ENCODE measurements around the gene TMEM174. TPM values are rescaled to one million over a fixed set of nuclear protein-coding genes. Genes with fewer than 3 reads are reported as not detected.

The TMEM174 gene
- total and polyA plus RNA-seq, 2 donors (not counting 1 experiment from before 2014, with no cell fraction given): not detected

GRCh38 chr5:73135021-73135420, 38.0 kb upstream of the TMEM174 start:
- H3K36me3 ChIP-seq (replicated peaks in 1 of 2; ENCODE audit: control extremely low read depth in 1 of 2, control insufficient read depth in 1 of 2, extremely low read depth in 1 of 2, insufficient read depth in 2 of 2, low read length in 1 of 2): no peaks in the 10 kb centered on the region
- H3K4me3 Mint-ChIP-seq: no peak overlapping the region
- H4K20me1 ChIP-seq (ENCODE audit: control insufficient read depth, insufficient read depth, low read length, poor library complexity, severe bottlenecking): no peaks in the 10 kb centered on the region
- no peaks in the 10 kb centered on the region for H3K79me2 ChIP-seq (ENCODE audit: control insufficient read depth, insufficient read depth, low read length)
- TF ChIP-seq EZH2 (IDR thresholded peaks at IDR 0.05; ENCODE audit: borderline replicate concordance, insufficient read depth, low read depth, low read length, poor library complexity, severe bottlenecking): no peak
- TF ChIP-seq CTCF (IDR thresholded peaks at IDR 0.05): no peak
- ChIA-PET CTCF (no interaction called here), POLR2A (no interaction called here)
- H3K4me1 Mint-ChIP-seq: no peaks in the 10 kb centered on the region
- ATAC-seq (ENCODE audit: low read depth): no peak
- H3K9me3 ChIP-seq (ENCODE audit: control extremely low read depth in 1 of 3, control insufficient read depth in 2 of 3, insufficient read depth in 1 of 3, low read length in 2 of 3): peaks cover 0 to 8% (median 0%) of the 10 kb centered on the region in 3 donors
- no peak overlapping the region for H2AFZ ChIP-seq (ENCODE audit: insufficient read depth, low read depth, low read length, poor library complexity, severe bottlenecking)
- no peaks in the 10 kb centered on the region for H3K4me1 ChIP-seq (ENCODE audit: control insufficient read depth in 2 of 2, insufficient read depth in 2 of 2, low read length in 2 of 2)
- no peak overlapping the region for H3K4me2 ChIP-seq (replicated peaks; ENCODE audit: low read depth, low read length, poor library complexity, severe bottlenecking)
- no peak overlapping the region for H3K27ac Mint-ChIP-seq
- H3K9me3 Mint-ChIP-seq (ENCODE audit: insufficient read depth): no peaks in the 10 kb centered on the region
- H3K4me3 ChIP-seq (ENCODE audit: control extremely low read depth in 1 of 5, extremely low read depth in 1 of 5, insufficient read depth in 1 of 5, low read depth in 2 of 5, low read length in 4 of 5): no peak overlapping the region
- no peak overlapping the region for H3K9ac ChIP-seq (ENCODE audit: low read length)
- peaks cover 33% of the 10 kb centered on the region for H3K27me3 Mint-ChIP-seq
- DNase-seq: no peak
- no peak overlapping the region for H3K27ac ChIP-seq (ENCODE audit: low read length in 2 of 2)
- intact Hi-C loops (cut with micrococcal nuclease): no loop called here
- WGBS (ENCODE audit: insufficient coverage): 94% methylated on average over 3 of the region's 3 CpGs
- H3K27me3 ChIP-seq (replicated peaks in 1 of 4; ENCODE audit: control extremely low read depth in 1 of 4, control insufficient read depth in 3 of 4, insufficient read depth in 4 of 4, low read length in 3 of 4): peaks cover 0 to 26% (median 7%) of the 10 kb centered on the region in 4 experiments

GRCh38 chr5:73135429-73136054, 37.5 kb upstream of the TMEM174 start:
- H3K4me2 ChIP-seq (replicated peaks; ENCODE audit: low read depth, low read length, poor library complexity, severe bottlenecking): no peak overlapping the region
- H3K9me3 ChIP-seq (ENCODE audit: control extremely low read depth in 1 of 3, control insufficient read depth in 2 of 3, insufficient read depth in 1 of 3, low read length in 2 of 3): peaks cover 0 to 8% (median 0%) of the 10 kb centered on the region in 3 donors
- Mint-ChIP-seq H3K4me3 (no peak overlapping the region), H3K4me1 (no peaks in the 10 kb centered on the region), H3K27ac (no peak overlapping the region), H3K9me3 (ENCODE audit: insufficient read depth) (no peaks in the 10 kb centered on the region), H3K27me3 (peaks cover 32% of the 10 kb centered on the region)
- POLR2A ChIA-PET: no interaction called here
- H3K36me3 ChIP-seq (replicated peaks in 1 of 2; ENCODE audit: control extremely low read depth in 1 of 2, control insufficient read depth in 1 of 2, extremely low read depth in 1 of 2, insufficient read depth in 2 of 2, low read length in 1 of 2): no peaks in the 10 kb centered on the region
- H3K79me2 ChIP-seq (ENCODE audit: control insufficient read depth, insufficient read depth, low read length): no peaks in the 10 kb centered on the region
- H3K9ac ChIP-seq (ENCODE audit: low read length): no peak overlapping the region
- H3K27me3 ChIP-seq (replicated peaks in 1 of 4; ENCODE audit: control extremely low read depth in 1 of 4, control insufficient read depth in 3 of 4, insufficient read depth in 4 of 4, low read length in 3 of 4): peaks cover 0 to 26% (median 7%) of the 10 kb centered on the region in 4 experiments
- CTCF ChIA-PET: no interaction called here
- H3K27ac ChIP-seq (ENCODE audit: low read length in 2 of 2): no peak overlapping the region
- DNase-seq (no peak), ATAC-seq (ENCODE audit: low read depth) (no peak)
- no peak overlapping the region for H2AFZ ChIP-seq (ENCODE audit: insufficient read depth, low read depth, low read length, poor library complexity, severe bottlenecking)
- H3K4me1 ChIP-seq (ENCODE audit: control insufficient read depth in 2 of 2, insufficient read depth in 2 of 2, low read length in 2 of 2): no peaks in the 10 kb centered on the region
- no peak overlapping the region for H3K4me3 ChIP-seq (ENCODE audit: control extremely low read depth in 1 of 5, extremely low read depth in 1 of 5, insufficient read depth in 1 of 5, low read depth in 2 of 5, low read length in 4 of 5)
- WGBS (ENCODE audit: insufficient coverage): 72% methylated on average over 3 of the region's 6 CpGs
- H4K20me1 ChIP-seq (ENCODE audit: control insufficient read depth, insufficient read depth, low read length, poor library complexity, severe bottlenecking): no peaks in the 10 kb centered on the region
- peak; percentile 16 for TF ChIP-seq CTCF (IDR thresholded peaks at IDR 0.05)
- TF ChIP-seq EZH2 (IDR thresholded peaks at IDR 0.05; ENCODE audit: borderline replicate concordance, insufficient read depth, low read depth, low read length, poor library complexity, severe bottlenecking): no peak
- intact Hi-C loops (cut with micrococcal nuclease): no loop called here

All from B cell (primary cell).